NT2/D1 (cell line): ENCODE data around the gene SERINC1.
A peak's percentile ranks its signal among the peaks of the same experiment; 100 is the strongest.

ENCODE experiments used
- DNase-seq: peaks from one replicate; pipeline ENCODE4 v3.0.0-alpha.2; 2011; ENCODE audit warnings: low read depth, low spot score
- H3K27me3 ChIP-seq: 2 replicates; pipeline ENCODE4 v1.6.0; 2011; ENCODE audit warnings: mild to moderate bottlenecking; ENCODE audit not compliant: insufficient read length, insufficient read depth
- H3K36me3 ChIP-seq: 2 replicates; pipeline ENCODE4 v1.6.1; 2011; ENCODE audit warnings: mild to moderate bottlenecking, low read length, mixed read lengths; ENCODE audit not compliant: insufficient read depth, insufficient read length
- H3K4me1 ChIP-seq: 2 replicates; pipeline ENCODE4 v1.5.1; 2011; ENCODE audit not compliant: insufficient read depth, insufficient read length
- H3K4me3 ChIP-seq: 2 replicates; pipeline ENCODE4 v1.5.1; 2011; ENCODE audit warnings: low read depth; ENCODE audit not compliant: insufficient read length
- H3K9ac ChIP-seq: 2 replicates; pipeline ENCODE4 v1.6.0; 2011; ENCODE audit warnings: low read depth; ENCODE audit not compliant: insufficient read length
- H3K9me3 ChIP-seq: 2 replicates; pipeline ENCODE4 v1.5.1; 2011; ENCODE audit warnings: mild to moderate bottlenecking, low read length; ENCODE audit not compliant: insufficient read depth
- SUZ12 ChIP-seq: IDR thresholded peaks from 2 replicates; pipeline ENCODE4 v1.6.1; 2011; ENCODE audit not compliant: insufficient read length, insufficient read depth; ENCODE audit errors: extremely low read depth
- YY1 ChIP-seq: IDR thresholded peaks from 2 replicates; pipeline ENCODE4 v1.6.1; 2011; ENCODE audit not compliant: insufficient read length, insufficient read depth
- ZNF274 ChIP-seq: IDR thresholded peaks from 2 replicates; pipeline ENCODE4 v1.6.1; 2011; ENCODE audit warnings: mild to moderate bottlenecking, low read depth, low read length

SERINC1 gene

DNA sequence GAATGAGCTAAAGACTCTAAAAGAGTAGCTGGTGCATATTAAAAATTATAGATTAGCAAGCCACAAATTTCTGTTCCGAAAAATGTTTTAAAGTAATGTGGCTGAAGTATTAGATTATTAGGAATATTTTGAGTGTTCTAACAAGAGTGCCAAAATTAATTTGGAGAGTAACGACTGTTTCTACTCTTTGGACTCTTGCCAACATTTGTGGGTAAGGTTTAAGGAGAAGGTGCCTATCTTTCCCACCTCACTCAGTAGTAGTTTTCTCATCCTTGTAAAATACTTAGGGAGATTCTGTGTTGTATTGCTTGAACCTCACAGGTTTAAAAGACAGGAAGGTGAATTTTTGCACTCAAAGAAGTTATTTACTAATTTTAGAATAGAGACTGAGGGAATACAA, 67.2 kb downstream of the SERINC1 start:
- H3K36me3 ChIP-seq = no peaks in the 10 kb centered on the region
- H3K9me3 ChIP-seq = no peaks in the 10 kb centered on the region

DNA sequence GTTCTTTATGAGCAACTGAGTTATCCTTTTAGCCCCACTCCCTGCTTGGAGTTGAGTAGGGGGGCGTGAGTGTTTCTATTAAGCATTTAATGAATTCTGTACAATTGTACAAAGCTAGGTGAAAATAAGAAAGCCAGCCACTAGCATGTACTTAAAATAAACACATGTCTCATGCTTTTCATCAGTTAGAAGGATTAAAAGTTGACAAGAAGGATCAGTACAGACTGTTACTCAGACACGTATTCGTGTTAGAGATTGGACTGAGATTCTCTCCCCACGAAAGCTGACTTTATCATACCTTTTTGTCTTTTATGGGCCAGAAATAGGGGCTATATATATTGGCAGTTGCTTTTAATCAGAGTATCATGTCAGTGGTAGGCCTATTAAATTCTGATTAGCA, 70.5 kb downstream of the SERINC1 start:
- no peak for DNase-seq
- H3K9me3 ChIP-seq = no peaks in the 10 kb centered on the region
- no peak overlapping the region for H3K4me3 ChIP-seq
- H3K9ac ChIP-seq = no peak overlapping the region
- no peaks in the 10 kb centered on the region for H3K4me1 ChIP-seq
- H3K36me3 ChIP-seq = no peaks in the 10 kb centered on the region
- TF ChIP-seq SUZ12 = no peak
- TF ChIP-seq YY1 = no peak
- no peak for TF ChIP-seq ZNF274
- H3K27me3 ChIP-seq = peaks cover 18% of the 10 kb centered on the region

More for the DNA sequence above, 67.2 kb downstream of the SERINC1 start:
- H3K4me3 ChIP-seq = no peak overlapping the region
- H3K4me1 ChIP-seq = no peaks in the 10 kb centered on the region
- H3K9ac ChIP-seq = no peak overlapping the region
- TF ChIP-seq SUZ12 (no peak), YY1 (no peak), ZNF274 (no peak)
- no peaks in the 10 kb centered on the region for H3K27me3 ChIP-seq
- DNase-seq = no peak

DNA sequence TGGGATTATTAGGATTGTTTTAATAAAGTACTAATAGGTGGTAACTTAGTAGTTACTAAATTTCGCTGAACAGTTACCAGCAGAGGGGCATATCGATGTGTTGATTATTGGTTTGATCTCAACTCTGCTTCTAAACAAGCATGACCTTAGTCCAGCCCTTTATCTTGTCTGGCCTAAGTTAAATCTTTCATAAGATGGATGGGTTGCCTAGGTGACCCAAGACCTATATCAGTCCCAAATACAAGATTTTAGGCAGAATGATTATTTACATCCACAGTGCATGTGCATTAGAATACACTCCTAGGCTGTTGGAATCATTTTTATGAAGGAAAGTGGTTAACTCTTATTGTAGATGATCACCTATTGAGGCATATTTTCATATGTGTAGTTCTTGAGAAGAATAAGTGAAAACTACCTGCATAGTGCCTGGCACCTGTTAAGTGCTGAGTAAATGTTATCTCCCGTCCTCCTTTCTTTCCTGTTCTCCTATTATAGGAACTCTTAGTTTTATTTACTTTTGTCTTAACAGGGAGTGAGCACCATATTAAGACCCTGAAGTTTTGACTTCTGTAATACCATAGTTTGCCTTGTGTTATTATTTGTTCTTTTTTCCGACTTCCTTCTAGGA, 71.0 kb downstream of the SERINC1 start:
- H3K9ac ChIP-seq = peak overlapping the region; percentile 65
- H3K4me1 ChIP-seq = no peaks in the 10 kb centered on the region

DNA sequence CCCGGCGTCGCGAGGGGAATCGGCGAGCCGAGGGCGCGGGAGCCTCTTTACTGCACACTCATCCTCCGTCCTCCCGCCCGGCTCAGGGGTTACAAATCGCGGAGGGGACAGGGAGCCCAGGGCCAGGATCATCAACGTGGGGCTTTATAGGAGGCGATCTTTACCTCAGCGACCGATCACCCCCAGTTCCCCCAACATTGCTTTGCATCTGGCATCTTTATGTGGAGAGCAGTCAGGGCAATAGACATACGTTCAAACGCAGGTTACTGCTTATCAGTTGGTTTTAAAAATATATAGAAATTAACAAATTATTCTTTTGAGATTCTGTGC, 71.5 kb downstream of the SERINC1 start:
- DNase-seq = no peak
- Histone ChIP-seq H3K27me3 (peaks cover 28% of the 10 kb centered on the region), H3K36me3 (no peaks in the 10 kb centered on the region), H3K4me1 (no peaks in the 10 kb centered on the region), H3K9me3 (no peaks in the 10 kb centered on the region), H3K4me3 (peak overlapping the region; percentile 91), H3K9ac (peak overlapping the region; percentile 94)
- no peak for TF ChIP-seq YY1
- no peak for TF ChIP-seq SUZ12
- TF ChIP-seq ZNF274 = no peak

More for the DNA sequence above, 71.0 kb downstream of the SERINC1 start:
- DNase-seq = no peak
- H3K9me3 ChIP-seq = no peaks in the 10 kb centered on the region
- no peaks in the 10 kb centered on the region for H3K36me3 ChIP-seq
- no peak for TF ChIP-seq SUZ12
- no peak for TF ChIP-seq ZNF274
- no peak for TF ChIP-seq YY1
- H3K27me3 ChIP-seq = peaks cover 23% of the 10 kb centered on the region
- peak overlapping the region; percentile 91 for H3K4me3 ChIP-seq

DNA sequence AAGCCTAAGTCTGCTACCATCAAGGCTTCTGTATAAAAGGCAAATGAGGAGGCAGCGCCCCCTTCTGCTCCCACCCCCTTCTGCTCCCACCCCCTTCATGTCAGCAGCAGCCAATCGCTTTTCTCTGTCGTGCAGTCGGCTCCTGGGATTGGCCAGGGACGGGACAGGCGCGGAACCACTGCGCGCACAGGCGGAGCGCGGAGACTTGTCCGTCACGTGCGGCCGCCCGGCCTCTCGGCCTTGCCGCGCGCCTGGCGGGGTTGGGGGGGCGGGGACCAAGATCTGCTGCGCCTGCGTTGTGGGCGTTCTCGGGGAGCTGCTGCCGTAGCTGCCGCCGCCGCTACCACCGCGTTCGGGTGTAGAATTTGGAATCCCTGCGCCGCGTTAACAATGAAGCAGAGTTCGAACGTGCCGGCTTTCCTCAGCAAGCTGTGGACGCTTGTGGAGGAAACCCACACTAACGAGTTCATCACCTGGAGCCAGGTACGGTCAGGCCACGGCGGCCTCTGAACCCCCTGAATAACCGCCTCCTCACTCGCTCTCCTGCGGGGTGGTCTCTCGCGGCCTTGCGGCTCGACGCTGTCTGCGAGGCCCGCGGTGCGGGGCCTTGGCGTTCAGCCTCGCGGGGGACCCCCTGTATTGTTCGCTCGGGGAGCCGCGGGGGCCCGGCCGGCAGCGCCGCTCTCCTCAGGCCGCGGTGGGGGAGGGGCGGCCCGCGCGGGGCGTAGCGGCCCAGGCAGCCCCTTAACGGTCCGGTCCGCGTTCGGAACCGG, 72.1 kb downstream of the SERINC1 start, which contains the start of gene HSF2:
HSF2 (plus strand) TSS at position 305 of the 773 bp plus-strand sequence; CDS start at position 391, 86 bp downstream.
- Histone ChIP-seq H3K27me3 (peaks cover 33% of the 10 kb centered on the region), H3K9ac (peak within 1 kb of the TSS; percentile 94), H3K4me3 (peak within 1 kb of the TSS; percentile 91), H3K9me3 (no peaks in the 10 kb centered on the region), H3K36me3 (no peaks in the 10 kb centered on the region), H3K4me1 (no peaks in the 10 kb centered on the region)
- TF ChIP-seq ZNF274 = no peak
- no peak for TF ChIP-seq YY1
- no peak for TF ChIP-seq SUZ12
- DNase-seq = peak; percentile 88

DNA sequence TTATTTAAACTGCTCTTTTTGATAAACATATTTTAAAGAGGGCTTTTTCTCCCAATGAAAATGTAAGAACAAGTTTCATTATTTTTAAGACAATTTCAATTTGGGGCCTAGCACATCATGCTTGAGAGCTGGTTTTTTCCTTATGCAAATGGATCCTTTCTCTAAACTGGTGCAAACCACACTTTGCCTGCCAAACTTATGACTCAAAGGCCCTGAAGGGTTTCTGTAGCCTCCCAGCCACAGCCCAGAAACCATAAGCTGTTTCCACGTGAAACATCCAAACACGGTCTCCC, 72.6 kb downstream of the SERINC1 start:
- TF ChIP-seq ZNF274 (no peak), SUZ12 (no peak), YY1 (no peak)
- peaks cover 39% of the 10 kb centered on the region for H3K27me3 ChIP-seq
- no peak for DNase-seq
- H3K4me3 ChIP-seq = no peak overlapping the region
- H3K9me3 ChIP-seq = no peaks in the 10 kb centered on the region
- H3K36me3 ChIP-seq = no peaks in the 10 kb centered on the region
- H3K9ac ChIP-seq = no peak overlapping the region
- no peaks in the 10 kb centered on the region for H3K4me1 ChIP-seq

DNA sequence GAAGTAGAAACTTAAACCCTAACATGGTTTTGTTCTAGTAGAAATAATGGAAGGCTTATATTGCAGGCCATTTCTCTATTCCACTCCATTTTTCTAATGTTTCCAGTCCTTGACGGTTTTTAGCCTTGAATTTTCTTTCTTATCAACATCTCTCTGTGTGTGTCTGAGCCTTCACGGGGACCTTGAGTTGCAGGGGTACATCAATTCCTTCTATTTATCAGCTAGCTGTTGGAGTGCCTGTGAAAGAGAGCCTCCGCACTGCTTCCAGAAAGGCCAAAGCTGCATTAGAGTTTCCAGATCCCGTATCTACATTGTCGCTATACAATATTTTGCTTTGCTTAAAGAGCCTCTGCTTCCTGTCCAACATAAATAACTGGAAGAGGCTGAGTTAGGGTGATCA, 77.6 kb downstream of the SERINC1 start:
- H3K4me1 ChIP-seq = no peaks in the 10 kb centered on the region
- no peaks in the 10 kb centered on the region for H3K9me3 ChIP-seq
- H3K9ac ChIP-seq = no peak overlapping the region
- no peak overlapping the region for H3K4me3 ChIP-seq
- no peak for DNase-seq
- TF ChIP-seq YY1 = no peak
- no peak for TF ChIP-seq SUZ12
- no peak for TF ChIP-seq ZNF274
- H3K36me3 ChIP-seq = no peaks in the 10 kb centered on the region
- peaks cover 74% of the 10 kb centered on the region for H3K27me3 ChIP-seq

DNA sequence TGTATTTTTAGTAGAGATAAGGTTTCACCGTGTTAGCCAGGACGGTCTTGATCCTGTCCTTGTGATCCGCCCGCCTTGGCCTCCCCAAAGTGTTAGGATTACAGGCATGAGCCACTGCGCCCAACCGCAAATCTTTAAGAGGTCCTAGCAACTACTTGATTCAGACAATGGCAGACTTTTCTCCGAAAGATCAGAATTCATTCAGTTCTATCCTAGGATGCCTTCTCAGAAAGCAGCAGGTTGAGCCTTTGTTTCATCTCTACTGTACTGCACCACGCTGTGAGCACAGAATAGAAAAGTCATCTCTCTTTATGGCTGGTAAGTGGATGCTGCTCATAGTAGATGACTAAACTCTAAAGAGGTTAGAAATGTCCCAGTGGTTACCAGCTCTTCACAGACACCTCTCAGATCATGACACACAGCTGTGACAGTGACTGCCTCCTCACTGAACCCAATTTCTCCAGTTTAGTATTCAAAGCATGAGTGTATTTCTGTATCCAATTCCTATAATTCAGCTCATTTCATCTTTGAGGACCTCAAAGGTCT, 78.2 kb downstream of the SERINC1 start:
- no peaks in the 10 kb centered on the region for H3K9me3 ChIP-seq
- DNase-seq = no peak
- peaks cover 79% of the 10 kb centered on the region for H3K27me3 ChIP-seq
- H3K36me3 ChIP-seq = no peaks in the 10 kb centered on the region
- H3K4me1 ChIP-seq = no peaks in the 10 kb centered on the region
- no peak overlapping the region for H3K9ac ChIP-seq
- no peak overlapping the region for H3K4me3 ChIP-seq
- TF ChIP-seq SUZ12 = no peak
- TF ChIP-seq YY1 = no peak
- TF ChIP-seq ZNF274 = no peak
